Thyroid gland (tissue), 4 donors: ENCODE measurements around the gene SND1.

Source experiments
- POLR2A ChIP-seq, 2 donors: fragments of 450-650 bp; IDR thresholded peaks; one replicate each; pipeline ENCODE4 v1.6.1; 2017; ENCODE audit warnings: antibody characterized with exemption in 2 of 2, mild to moderate bottlenecking in 2 of 2, moderate library complexity in 1 of 2
- TF ChIP-seq, protein P1 (sequence below), 6 experiments: fragments of 200-600 bp in 3 of 6; fragments of 450-650 bp in 3 of 6; sonication (generic) in 3 of 6; IDR thresholded peaks; one replicate each; pipeline ENCODE4 v1.5.1; 2016 to 2019; ENCODE audit warnings: antibody characterized with exemption in 6 of 6, mild to moderate bottlenecking in 2 of 6, inconsistent platforms in 1 of 6, moderate library complexity in 1 of 6

DNA sequence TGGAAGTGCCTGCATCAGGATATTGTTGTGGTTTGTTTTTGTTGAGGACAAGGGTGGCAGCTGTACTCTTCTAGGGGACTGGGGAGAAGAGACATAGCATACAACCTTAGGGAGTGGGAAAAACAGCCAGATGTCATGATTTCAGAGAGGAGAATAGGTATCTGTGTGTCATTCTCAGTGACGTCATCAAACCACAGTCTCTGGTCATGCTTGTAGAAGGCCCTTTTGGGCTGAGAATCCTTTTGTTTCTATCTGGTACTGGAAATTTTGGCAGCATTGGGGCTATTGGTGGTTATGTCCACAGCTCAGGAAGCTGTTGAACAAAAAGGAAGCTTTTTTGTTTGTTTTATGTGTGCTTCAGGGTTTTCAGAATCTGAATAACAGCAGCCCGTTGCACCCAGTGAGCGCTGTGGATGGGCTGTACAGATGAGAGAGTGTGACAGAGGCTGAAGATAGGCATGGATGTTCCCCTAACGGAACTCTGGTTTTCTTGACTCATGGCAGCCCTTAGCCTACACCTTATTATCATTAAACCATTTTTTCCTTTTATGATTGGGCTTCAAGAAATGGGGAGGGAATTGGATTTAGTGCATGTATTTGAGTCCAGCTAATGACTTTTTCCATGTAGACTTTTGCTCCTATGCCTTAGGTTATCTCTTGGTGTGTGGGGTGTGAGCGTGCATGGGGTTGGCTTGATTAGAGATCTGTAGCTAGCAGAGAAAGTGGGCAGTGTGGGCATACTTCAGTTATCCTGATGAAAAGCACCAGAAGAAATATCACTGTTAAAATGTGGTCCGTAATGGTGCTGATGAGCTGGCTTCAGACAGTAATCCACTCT is 65.7 kb downstream of the SND1 start:
- TF ChIP-seq, protein P1, sequence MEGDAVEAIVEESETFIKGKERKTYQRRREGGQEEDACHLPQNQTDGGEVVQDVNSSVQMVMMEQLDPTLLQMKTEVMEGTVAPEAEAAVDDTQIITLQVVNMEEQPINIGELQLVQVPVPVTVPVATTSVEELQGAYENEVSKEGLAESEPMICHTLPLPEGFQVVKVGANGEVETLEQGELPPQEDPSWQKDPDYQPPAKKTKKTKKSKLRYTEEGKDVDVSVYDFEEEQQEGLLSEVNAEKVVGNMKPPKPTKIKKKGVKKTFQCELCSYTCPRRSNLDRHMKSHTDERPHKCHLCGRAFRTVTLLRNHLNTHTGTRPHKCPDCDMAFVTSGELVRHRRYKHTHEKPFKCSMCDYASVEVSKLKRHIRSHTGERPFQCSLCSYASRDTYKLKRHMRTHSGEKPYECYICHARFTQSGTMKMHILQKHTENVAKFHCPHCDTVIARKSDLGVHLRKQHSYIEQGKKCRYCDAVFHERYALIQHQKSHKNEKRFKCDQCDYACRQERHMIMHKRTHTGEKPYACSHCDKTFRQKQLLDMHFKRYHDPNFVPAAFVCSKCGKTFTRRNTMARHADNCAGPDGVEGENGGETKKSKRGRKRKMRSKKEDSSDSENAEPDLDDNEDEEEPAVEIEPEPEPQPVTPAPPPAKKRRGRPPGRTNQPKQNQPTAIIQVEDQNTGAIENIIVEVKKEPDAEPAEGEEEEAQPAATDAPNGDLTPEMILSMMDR (IDR thresholded peaks at IDR 0.05) = no peak
- TF ChIP-seq POLR2A (IDR thresholded peaks at IDR 0.05) = no peak
